ENCODE measurements around the gene GPC6.

The GPC6 gene

GRCh38 chr13:93549326-93550005, 322.9 kb downstream of the GPC6 start:
- H3K4me3 ChIP-seq (replicated peaks; ENCODE audit: insufficient read depth, low read length), result no peak overlapping the region
- no peak overlapping the region for H3K27ac ChIP-seq (replicated peaks)
- H3K27me3 ChIP-seq (ENCODE audit: insufficient read depth, poor library complexity, severe bottlenecking), result no peaks in the 10 kb centered on the region
- DNase-seq (ENCODE audit: low read depth in 1 of 2, low spot score in 1 of 2), result no peak
- TF ChIP-seq POLR2AphosphoS5 (IDR thresholded peaks at IDR 0.05; ENCODE audit: low read depth), result no peak
- TF ChIP-seq, protein P1, sequence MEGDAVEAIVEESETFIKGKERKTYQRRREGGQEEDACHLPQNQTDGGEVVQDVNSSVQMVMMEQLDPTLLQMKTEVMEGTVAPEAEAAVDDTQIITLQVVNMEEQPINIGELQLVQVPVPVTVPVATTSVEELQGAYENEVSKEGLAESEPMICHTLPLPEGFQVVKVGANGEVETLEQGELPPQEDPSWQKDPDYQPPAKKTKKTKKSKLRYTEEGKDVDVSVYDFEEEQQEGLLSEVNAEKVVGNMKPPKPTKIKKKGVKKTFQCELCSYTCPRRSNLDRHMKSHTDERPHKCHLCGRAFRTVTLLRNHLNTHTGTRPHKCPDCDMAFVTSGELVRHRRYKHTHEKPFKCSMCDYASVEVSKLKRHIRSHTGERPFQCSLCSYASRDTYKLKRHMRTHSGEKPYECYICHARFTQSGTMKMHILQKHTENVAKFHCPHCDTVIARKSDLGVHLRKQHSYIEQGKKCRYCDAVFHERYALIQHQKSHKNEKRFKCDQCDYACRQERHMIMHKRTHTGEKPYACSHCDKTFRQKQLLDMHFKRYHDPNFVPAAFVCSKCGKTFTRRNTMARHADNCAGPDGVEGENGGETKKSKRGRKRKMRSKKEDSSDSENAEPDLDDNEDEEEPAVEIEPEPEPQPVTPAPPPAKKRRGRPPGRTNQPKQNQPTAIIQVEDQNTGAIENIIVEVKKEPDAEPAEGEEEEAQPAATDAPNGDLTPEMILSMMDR (IDR thresholded peaks at IDR 0.05; ENCODE audit: insufficient read depth, low read length), result no peak
- TF ChIP-seq, protein P2, sequence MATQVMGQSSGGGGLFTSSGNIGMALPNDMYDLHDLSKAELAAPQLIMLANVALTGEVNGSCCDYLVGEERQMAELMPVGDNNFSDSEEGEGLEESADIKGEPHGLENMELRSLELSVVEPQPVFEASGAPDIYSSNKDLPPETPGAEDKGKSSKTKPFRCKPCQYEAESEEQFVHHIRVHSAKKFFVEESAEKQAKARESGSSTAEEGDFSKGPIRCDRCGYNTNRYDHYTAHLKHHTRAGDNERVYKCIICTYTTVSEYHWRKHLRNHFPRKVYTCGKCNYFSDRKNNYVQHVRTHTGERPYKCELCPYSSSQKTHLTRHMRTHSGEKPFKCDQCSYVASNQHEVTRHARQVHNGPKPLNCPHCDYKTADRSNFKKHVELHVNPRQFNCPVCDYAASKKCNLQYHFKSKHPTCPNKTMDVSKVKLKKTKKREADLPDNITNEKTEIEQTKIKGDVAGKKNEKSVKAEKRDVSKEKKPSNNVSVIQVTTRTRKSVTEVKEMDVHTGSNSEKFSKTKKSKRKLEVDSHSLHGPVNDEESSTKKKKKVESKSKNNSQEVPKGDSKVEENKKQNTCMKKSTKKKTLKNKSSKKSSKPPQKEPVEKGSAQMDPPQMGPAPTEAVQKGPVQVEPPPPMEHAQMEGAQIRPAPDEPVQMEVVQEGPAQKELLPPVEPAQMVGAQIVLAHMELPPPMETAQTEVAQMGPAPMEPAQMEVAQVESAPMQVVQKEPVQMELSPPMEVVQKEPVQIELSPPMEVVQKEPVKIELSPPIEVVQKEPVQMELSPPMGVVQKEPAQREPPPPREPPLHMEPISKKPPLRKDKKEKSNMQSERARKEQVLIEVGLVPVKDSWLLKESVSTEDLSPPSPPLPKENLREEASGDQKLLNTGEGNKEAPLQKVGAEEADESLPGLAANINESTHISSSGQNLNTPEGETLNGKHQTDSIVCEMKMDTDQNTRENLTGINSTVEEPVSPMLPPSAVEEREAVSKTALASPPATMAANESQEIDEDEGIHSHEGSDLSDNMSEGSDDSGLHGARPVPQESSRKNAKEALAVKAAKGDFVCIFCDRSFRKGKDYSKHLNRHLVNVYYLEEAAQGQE (IDR thresholded peaks at IDR 0.05; ENCODE audit: insufficient replicate concordance, low read depth), result no peak
- TF ChIP-seq GABPA (IDR thresholded peaks at IDR 0.05; ENCODE audit: low read depth), result no peak
- TF ChIP-seq SPI1 (IDR thresholded peaks at IDR 0.05; ENCODE audit: borderline replicate concordance, low read depth), result no peak

- TF ChIP-seq, protein P1 (IDR thresholded peaks at IDR 0.05; ENCODE audit: insufficient read depth, low read length), result no peak
- TF ChIP-seq, protein P2 (IDR thresholded peaks at IDR 0.05; ENCODE audit: insufficient replicate concordance, low read depth), result no peak
- TF ChIP-seq POLR2AphosphoS5 (IDR thresholded peaks at IDR 0.05; ENCODE audit: low read depth) (no peak), SPI1 (IDR thresholded peaks at IDR 0.05; ENCODE audit: borderline replicate concordance, low read depth) (no peak), GABPA (IDR thresholded peaks at IDR 0.05; ENCODE audit: low read depth) (no peak)
- DNase-seq (ENCODE audit: low read depth in 1 of 2, low spot score in 1 of 2), result no peak
- no peak overlapping the region for H3K27ac ChIP-seq (replicated peaks)
Measured at GRCh38 chr13:93550236-93550635, 323.6 kb downstream of the GPC6 start.

GRCh38 chr13:93552596-93552995, 326.0 kb downstream of the GPC6 start:
- no peak for DNase-seq (ENCODE audit: low read depth in 1 of 2, low spot score in 1 of 2)
- H3K27ac ChIP-seq (replicated peaks), result no peak overlapping the region
- H3K27me3 ChIP-seq (ENCODE audit: insufficient read depth, poor library complexity, severe bottlenecking), result no peaks in the 10 kb centered on the region
- TF ChIP-seq, protein P1 (IDR thresholded peaks at IDR 0.05; ENCODE audit: insufficient read depth, low read length), result no peak
- TF ChIP-seq GABPA (IDR thresholded peaks at IDR 0.05; ENCODE audit: low read depth) (no peak), POLR2AphosphoS5 (IDR thresholded peaks at IDR 0.05; ENCODE audit: low read depth) (no peak), SPI1 (IDR thresholded peaks at IDR 0.05; ENCODE audit: borderline replicate concordance, low read depth) (no peak)
- TF ChIP-seq, protein P2 (IDR thresholded peaks at IDR 0.05; ENCODE audit: insufficient replicate concordance, low read depth), result no peak
- H3K4me3 ChIP-seq (replicated peaks; ENCODE audit: insufficient read depth, low read length), result no peak overlapping the region

More at GRCh38 chr13:93550236-93550635, 323.6 kb downstream of the GPC6 start:
- no peak overlapping the region for H3K4me3 ChIP-seq (replicated peaks; ENCODE audit: insufficient read depth, low read length)
- no peaks in the 10 kb centered on the region for H3K27me3 ChIP-seq (ENCODE audit: insufficient read depth, poor library complexity, severe bottlenecking)

Data from HL-60 (cell line).